PC-9 (cell line): ENCODE data around the gene BOC.

ENCODE experiments used
- EZH2 ChIP-seq: fragments of 200-600 bp; sonication (generic); IDR thresholded peaks from 2 replicates; pipeline ENCODE4 v1.8.0; 2017; ENCODE audit warnings: antibody characterized with exemption, low read depth
- TF ChIP-seq, protein P1 (sequence below): fragments of 200-600 bp; sonication (generic); conservative IDR thresholded peaks from 2 replicates; pipeline ENCODE4 v1.6.1; 2017; ENCODE audit warnings: mixed run types, antibody characterized with exemption, mild to moderate bottlenecking, moderate library complexity

- TF ChIP-seq, protein P1, sequence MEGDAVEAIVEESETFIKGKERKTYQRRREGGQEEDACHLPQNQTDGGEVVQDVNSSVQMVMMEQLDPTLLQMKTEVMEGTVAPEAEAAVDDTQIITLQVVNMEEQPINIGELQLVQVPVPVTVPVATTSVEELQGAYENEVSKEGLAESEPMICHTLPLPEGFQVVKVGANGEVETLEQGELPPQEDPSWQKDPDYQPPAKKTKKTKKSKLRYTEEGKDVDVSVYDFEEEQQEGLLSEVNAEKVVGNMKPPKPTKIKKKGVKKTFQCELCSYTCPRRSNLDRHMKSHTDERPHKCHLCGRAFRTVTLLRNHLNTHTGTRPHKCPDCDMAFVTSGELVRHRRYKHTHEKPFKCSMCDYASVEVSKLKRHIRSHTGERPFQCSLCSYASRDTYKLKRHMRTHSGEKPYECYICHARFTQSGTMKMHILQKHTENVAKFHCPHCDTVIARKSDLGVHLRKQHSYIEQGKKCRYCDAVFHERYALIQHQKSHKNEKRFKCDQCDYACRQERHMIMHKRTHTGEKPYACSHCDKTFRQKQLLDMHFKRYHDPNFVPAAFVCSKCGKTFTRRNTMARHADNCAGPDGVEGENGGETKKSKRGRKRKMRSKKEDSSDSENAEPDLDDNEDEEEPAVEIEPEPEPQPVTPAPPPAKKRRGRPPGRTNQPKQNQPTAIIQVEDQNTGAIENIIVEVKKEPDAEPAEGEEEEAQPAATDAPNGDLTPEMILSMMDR, result no peak
- no peak for TF ChIP-seq EZH2
Observed at GRCh38 chr3:113250566-113250965, 39.2 kb downstream of the BOC start.
